ENCODE measurements around the gene ZMYND15. TPM values are rescaled to one million over a fixed set of nuclear protein-coding genes. Genes with fewer than 3 reads are reported as not detected.

ZMYND15 gene
- total and polyA plus RNA-seq, 2 of the 13 experiments (the other 11 are each of a cell fraction or from before 2014, with no cell fraction given): 0.24 to 2.7 TPM

DNA sequence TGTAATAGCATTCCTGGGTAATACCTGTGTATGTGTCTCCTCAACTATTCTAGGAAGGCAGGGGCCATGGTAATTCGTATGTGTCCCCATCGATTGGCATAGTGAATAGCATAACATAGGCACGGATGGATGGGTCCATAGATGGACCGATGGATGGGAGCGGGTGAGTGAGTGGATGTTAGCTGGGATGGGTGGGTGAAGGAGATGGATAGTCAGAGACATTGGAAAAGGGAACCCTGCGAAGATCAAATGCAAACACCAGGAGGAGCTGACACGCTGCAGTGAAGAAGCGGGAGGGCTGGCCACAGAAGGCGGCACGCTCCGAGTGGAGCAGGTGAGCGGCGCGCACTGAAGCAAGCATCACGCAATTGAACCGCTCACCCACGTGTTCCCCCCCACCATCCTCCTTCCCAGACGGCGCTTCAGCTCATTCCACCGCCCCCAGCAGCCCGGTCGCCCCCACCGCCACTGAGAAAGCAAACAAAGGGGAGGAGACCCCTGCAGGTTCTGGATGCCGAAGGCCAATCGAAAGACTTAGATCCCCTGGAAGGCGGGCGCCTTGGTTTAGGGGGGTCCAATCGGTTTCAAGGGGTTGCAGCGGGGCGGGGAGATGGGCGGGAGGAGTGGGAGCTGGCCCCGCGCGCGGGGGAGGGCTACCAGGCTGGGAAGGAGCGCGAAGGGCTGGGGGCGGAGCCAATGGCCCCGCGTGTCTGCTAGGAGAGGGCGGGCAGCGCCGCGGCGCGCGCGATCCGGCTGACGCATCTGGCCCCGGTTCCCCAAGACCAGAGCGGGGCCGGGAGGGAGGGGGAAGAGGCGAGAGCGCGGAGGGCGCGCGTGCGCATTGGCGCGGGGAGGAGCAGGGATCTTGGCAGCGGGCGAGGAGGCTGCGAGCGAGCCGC lies 29.6 kb upstream of the ZMYND15 start, which contains the start of gene ARRB2 (continued):
- TF ChIP-seq ZNF407 (CRISPR knock-in tag; IDR thresholded peaks at IDR 0.05; ENCODE audit: not compliant biosample characterization) (no peak), MLX (CRISPR knock-in tag; IDR thresholded peaks at IDR 0.05) (peak; percentile 44; the same call in 1 of the 2 replicates), CHD2 (IDR thresholded peaks at IDR 0.05; ENCODE audit: low read depth, low read length) (no peak), FOXC1 (CRISPR knock-in tag; IDR thresholded peaks at IDR 0.05; ENCODE audit: borderline replicate concordance) (peak; percentile 64), GFI1 (CRISPR knock-in tag; IDR thresholded peaks at IDR 0.05; ENCODE audit: borderline replicate concordance) (peak; percentile 68), EHMT2 (IDR thresholded peaks at IDR 0.05; ENCODE audit: borderline replicate concordance, low read depth, low read length) (no peak), ZNF337 (CRISPR knock-in tag; IDR thresholded peaks at IDR 0.05; ENCODE audit: borderline replicate concordance, low read depth) (no peak), AHR (CRISPR knock-in tag; IDR thresholded peaks at IDR 0.05) (no peak), GATAD1 (CRISPR knock-in tag; IDR thresholded peaks at IDR 0.05) (peak; percentile 22; the same call in 1 of the 2 replicates), YEATS2 (CRISPR knock-in tag; IDR thresholded peaks at IDR 0.05; ENCODE audit: borderline replicate concordance) (no peak), MEIS1 (CRISPR knock-in tag; IDR thresholded peaks at IDR 0.05; ENCODE audit: borderline replicate concordance) (no peak), TCF7L2 (IDR thresholded peaks at IDR 0.05; ENCODE audit: low read depth, low read length) (no peak)
- TF ChIP-seq, protein P1, sequence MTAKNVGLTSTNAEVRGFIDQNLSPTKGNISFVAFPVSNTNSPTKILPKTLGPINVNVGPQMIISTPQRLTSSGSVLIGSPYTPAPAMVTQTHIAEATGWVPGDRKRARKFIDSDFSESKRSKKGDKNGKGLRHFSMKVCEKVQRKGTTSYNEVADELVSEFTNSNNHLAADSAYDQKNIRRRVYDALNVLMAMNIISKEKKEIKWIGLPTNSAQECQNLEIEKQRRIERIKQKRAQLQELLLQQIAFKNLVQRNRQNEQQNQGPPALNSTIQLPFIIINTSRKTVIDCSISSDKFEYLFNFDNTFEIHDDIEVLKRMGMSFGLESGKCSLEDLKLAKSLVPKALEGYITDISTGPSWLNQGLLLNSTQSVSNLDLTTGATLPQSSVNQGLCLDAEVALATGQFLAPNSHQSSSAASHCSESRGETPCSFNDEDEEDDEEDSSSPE (CRISPR knock-in tag; IDR thresholded peaks at IDR 0.05): peak; percentile 68
- TF ChIP-seq, protein P2, sequence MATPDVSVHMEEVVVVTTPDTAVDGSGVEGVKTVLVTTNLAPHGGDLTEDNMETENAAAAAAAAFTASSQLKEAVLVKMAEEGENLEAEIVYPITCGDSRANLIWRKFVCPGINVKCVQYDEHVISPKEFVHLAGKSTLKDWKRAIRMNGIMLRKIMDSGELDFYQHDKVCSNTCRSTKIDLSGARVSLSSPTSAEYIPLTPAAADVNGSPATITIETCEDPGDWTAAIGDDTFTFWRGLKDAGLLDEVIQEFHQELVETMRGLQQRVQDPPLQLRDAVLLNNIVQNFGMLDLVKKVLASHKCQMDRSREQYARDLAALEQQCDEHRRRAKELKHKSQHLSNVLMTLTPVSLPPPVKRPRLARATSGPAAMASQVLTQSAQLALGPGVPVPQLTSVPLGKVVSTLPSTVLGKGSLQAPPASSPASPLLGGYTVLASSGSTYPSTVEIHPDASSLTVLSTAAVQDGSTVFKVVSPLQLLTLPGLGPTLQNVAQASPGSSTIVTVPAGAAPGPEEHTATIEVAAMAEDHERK (CRISPR knock-in tag; IDR thresholded peaks at IDR 0.05; ENCODE audit: low read depth): no peak
